ENCODE data around the gene RFX3. TPM values are rescaled to one million over a fixed set of nuclear protein-coding genes. Genes with fewer than 3 reads are reported as not detected.

Gene RFX3
- total RNA-seq, 1 experiment from 2014 or later: 9.9 TPM

DNA sequence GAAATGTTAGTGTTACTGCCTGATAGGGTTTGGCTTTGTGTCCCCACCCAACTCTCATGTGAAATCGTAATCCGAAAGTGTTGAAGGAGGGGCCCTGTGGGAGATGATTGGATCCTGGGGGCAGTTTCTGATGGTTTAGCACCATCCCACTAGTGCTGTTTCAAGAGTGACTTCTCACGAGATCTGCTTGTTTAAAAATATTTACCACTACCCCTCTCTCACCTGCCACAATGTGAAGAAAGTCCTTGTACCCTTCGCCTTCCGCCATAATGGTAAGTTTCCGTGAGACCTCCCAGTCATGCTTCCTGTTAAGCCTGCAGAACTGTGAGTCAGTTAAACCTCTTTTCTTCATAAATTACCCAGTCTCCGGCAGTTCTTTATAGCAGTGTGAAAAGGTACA is 2.6 kb upstream of the RFX3 start:
- Mint-ChIP-seq H3K27ac (peak overlapping the region in 2 of 3 experiments; percentile 5 to 42; a peak in 2 of 7 replicates), H3K36me3 (ENCODE audit: insufficient read depth in 1 of 3, low read depth in 3 of 3) (peaks cover 2 to 26% (median 11%) of the 10 kb centered on the region in 3 experiments; a peak in 6 of 7 replicates), H3K9me3 (no peaks in the 10 kb centered on the region), H3K4me3 (peak overlapping the region; percentile 22 to 45; a peak in 3 of 5 replicates), H3K27me3 (ENCODE audit: low read depth) (peaks cover 2% of the 10 kb centered on the region; the same call in 1 of the 2 replicates), H3K4me1 (peaks cover 35% of the 10 kb centered on the region in 2 experiments)
- no peak overlapping the region for H4K8ac ChIP-seq (replicated peaks; ENCODE audit: insufficient read length, low read depth, low read length)
- no peak overlapping the region for H2AK5ac ChIP-seq (ENCODE audit: insufficient read length, low read length)
- H4K20me1 ChIP-seq (ENCODE audit: control insufficient read depth, insufficient read depth, insufficient read length): no peaks in the 10 kb centered on the region
- H3K18ac ChIP-seq (ENCODE audit: insufficient read length, low read depth, low read length): no peak overlapping the region
- H2BK20ac ChIP-seq (ENCODE audit: low read depth, low read length, poor library complexity, severe bottlenecking): no peak overlapping the region
- no peak overlapping the region for H3K9ac ChIP-seq (ENCODE audit: extremely low read depth, insufficient read length, low read length)
- DNase-seq: no peak
- H3K14ac ChIP-seq (ENCODE audit: insufficient read depth, low read length): no peak overlapping the region
- H3K79me2 ChIP-seq (ENCODE audit: insufficient read depth, low read length): peaks cover 5% of the 10 kb centered on the region; the same call in 1 of the 2 replicates
- H3K4me1 ChIP-seq (ENCODE audit: insufficient read depth, low read length): no peaks in the 10 kb centered on the region; the same call in 1 of the 2 replicates
- no peak overlapping the region for H3K4me2 ChIP-seq (ENCODE audit: insufficient read depth, insufficient read length, low read length)
- no peak overlapping the region for H2BK12ac ChIP-seq (ENCODE audit: insufficient read length, low read depth, low read length)
- no peaks in the 10 kb centered on the region for H3K79me1 ChIP-seq (ENCODE audit: insufficient read depth, low read depth, low read length, poor library complexity, severe bottlenecking)
- no peak overlapping the region for H3K4ac ChIP-seq (ENCODE audit: low read depth, low read length)
- H2BK5ac ChIP-seq (ENCODE audit: insufficient read length, low read length): no peak overlapping the region
- WGBS (ENCODE audit: extremely low coverage, insufficient read length, low lambda C conversion rate): no CpG with 5 or more reads among the region's 7 CpGs
- H3K9me3 ChIP-seq (ENCODE audit: control insufficient read depth, low read depth, low read length): no peaks in the 10 kb centered on the region
- H4K91ac ChIP-seq (ENCODE audit: insufficient read length, low read depth, low read length): no peak overlapping the region
- TF ChIP-seq, protein P1, sequence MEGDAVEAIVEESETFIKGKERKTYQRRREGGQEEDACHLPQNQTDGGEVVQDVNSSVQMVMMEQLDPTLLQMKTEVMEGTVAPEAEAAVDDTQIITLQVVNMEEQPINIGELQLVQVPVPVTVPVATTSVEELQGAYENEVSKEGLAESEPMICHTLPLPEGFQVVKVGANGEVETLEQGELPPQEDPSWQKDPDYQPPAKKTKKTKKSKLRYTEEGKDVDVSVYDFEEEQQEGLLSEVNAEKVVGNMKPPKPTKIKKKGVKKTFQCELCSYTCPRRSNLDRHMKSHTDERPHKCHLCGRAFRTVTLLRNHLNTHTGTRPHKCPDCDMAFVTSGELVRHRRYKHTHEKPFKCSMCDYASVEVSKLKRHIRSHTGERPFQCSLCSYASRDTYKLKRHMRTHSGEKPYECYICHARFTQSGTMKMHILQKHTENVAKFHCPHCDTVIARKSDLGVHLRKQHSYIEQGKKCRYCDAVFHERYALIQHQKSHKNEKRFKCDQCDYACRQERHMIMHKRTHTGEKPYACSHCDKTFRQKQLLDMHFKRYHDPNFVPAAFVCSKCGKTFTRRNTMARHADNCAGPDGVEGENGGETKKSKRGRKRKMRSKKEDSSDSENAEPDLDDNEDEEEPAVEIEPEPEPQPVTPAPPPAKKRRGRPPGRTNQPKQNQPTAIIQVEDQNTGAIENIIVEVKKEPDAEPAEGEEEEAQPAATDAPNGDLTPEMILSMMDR (conservative IDR thresholded peaks at IDR 0.05): no peak
- no peak overlapping the region for H4K5ac ChIP-seq (ENCODE audit: insufficient read length, low read depth, low read length)
- H2BK120ac ChIP-seq (ENCODE audit: low read depth, low read length, poor library complexity, severe bottlenecking): no peak overlapping the region
- H3K23ac ChIP-seq (ENCODE audit: insufficient read length, low read depth, low read length): no peak overlapping the region
- H3K27ac ChIP-seq (ENCODE audit: insufficient read length, low read depth, low read length): no peak overlapping the region
- H3K56ac ChIP-seq (ENCODE audit: insufficient read length, low read depth, low read length): no peak overlapping the region
- H3T11ph ChIP-seq (ENCODE audit: low read length): no peak overlapping the region
- H3K23me2 ChIP-seq (ENCODE audit: insufficient read length, low read depth, low read length, poor library complexity, severe bottlenecking): peaks cover 12% of the 10 kb centered on the region
- no peaks in the 10 kb centered on the region for H3K27me3 ChIP-seq (ENCODE audit: insufficient read depth, low read length)
- no peak overlapping the region for H2BK15ac ChIP-seq (ENCODE audit: low read depth, low read length)
- no peak overlapping the region for H2AFZ ChIP-seq (ENCODE audit: low read length)

Data from H9 (cell line).